B cell (primary cell): ENCODE data around the gene SLC4A8.

Source experiments
- CTCF ChIP-seq: fragments of 200-600 bp; IDR thresholded peaks from one replicate; pipeline ENCODE4 v1.8.0; 2022; ENCODE audit warnings: antibody characterized with exemption, mild to moderate bottlenecking
- EZH2 ChIP-seq: IDR thresholded peaks from 2 replicates; pipeline ENCODE4 v1.6.1; 2012; ENCODE audit warnings: borderline replicate concordance, low read depth, mild to moderate bottlenecking, moderate library complexity, low read length; ENCODE audit not compliant: insufficient read depth, poor library complexity, severe bottlenecking

- no peak for TF ChIP-seq CTCF
- TF ChIP-seq EZH2, result no peak
Measured at GRCh38 chr12:51409846-51410245, 14.8 kb upstream of the SLC4A8 start.
